A549 (cell line): Measurements from ENCODE around the gene PDK2. TPM values are rescaled to one million over a fixed set of nuclear protein-coding genes. Genes with fewer than 3 reads are reported as not detected.

ENCODE experiments used
- ATAC-seq, 2 experiments: fragments of 200-7000 bp in 1 of 2; fragments of >200 bp in 1 of 2; cut with Nextera tagmentation in 1 of 2; cut with Tn5 transposase in 1 of 2; 3 replicates each; pipeline versions ENCODE4 v1.8.0 to v1.9.1; 2018 to 2020; ENCODE audit warnings: mild to moderate bottlenecking in 1 of 2, moderate library complexity in 1 of 2
- CTCF ChIA-PET: fragments of 300-600 bp; sonication (Branson Sonifier 250); formaldehyde crosslinking; extraction: SDS; loops from one replicate; lab custom pipeline; 2021; ENCODE audit warnings: antibody characterized with exemption, inconsistent platforms; lab: Yijun Ruan, JAX
- POLR2A ChIA-PET: fragments of 350-600 bp; formaldehyde crosslinking; extraction: SDS; loops from one replicate; lab custom pipeline; 2021; ENCODE audit warnings: antibody characterized with exemption, inconsistent platforms; lab: Yijun Ruan, JAX
- DNase-seq, 2 experiments: peaks; one replicate each; pipeline versions ENCODE4 v3.0.0 to v3.0.0-alpha.2; 2011 to 2016; ENCODE audit warnings: low read depth in 1 of 2, low spot score in 1 of 2
- FAIRE-seq: peaks from 2 replicates; lab custom pipeline; 2011; peaks lifted over from hg19 to GRCh38; lab: Jason Lieb, UNC
- H3K27ac ChIP-seq, 2 experiments: fragments of >200 bp; sonication (Bioruptor Twin); formaldehyde crosslinking; 3 replicates each; pipeline ENCODE4 v1.5.1; 2016 to 2017
- H3K4me1 ChIP-seq: fragments of >200 bp; sonication (Bioruptor Twin); formaldehyde crosslinking; 3 replicates; pipeline ENCODE4 v1.6.1; 2016
- H3K4me2 ChIP-seq: fragments of >200 bp; sonication (Bioruptor Twin); formaldehyde crosslinking; 3 replicates; pipeline ENCODE4 v1.6.1; 2016
- H3K4me3 ChIP-seq: fragments of >200 bp; sonication (Bioruptor Twin); formaldehyde crosslinking; 3 replicates; pipeline ENCODE4 v1.5.1; 2016
- H3K9me3 ChIP-seq: fragments of >200 bp; sonication (Bioruptor Twin); formaldehyde crosslinking; 3 replicates; pipeline ENCODE4 v1.6.1; 2016
- ATOH8 ChIP-seq: fragments of 250-450 bp; sonication (Bioruptor Pico); IDR thresholded peaks from 2 replicates; pipeline ENCODE4 v1.5.0; 2020; ENCODE audit warnings: low read depth, mild to moderate bottlenecking, moderate library complexity
- BCL3 ChIP-seq: fragments of >200 bp; sonication (Bioruptor Twin); formaldehyde crosslinking; IDR thresholded peaks from 3 replicates; pipeline ENCODE4 v1.6.1; 2016
- BHLHE40 ChIP-seq: IDR thresholded peaks from 2 replicates; pipeline ENCODE4 v1.6.1; 2012; ENCODE audit warnings: low read depth, low read length, inconsistent platforms
- CBX2 ChIP-seq: fragments of 200-600 bp; sonication (generic); IDR thresholded peaks from 2 replicates; pipeline ENCODE4 v1.6.1; 2016; ENCODE audit warnings: low read depth, mild to moderate bottlenecking, borderline replicate concordance
- CEBPB ChIP-seq, 2 experiments: fragments of >200 bp in 1 of 2; sonication (Bioruptor Twin) in 1 of 2; formaldehyde crosslinking in 1 of 2; IDR thresholded peaks; 2 replicates each; pipeline ENCODE4 v1.6.1; 2012 to 2016
- FOSL2 ChIP-seq, 2 experiments: fragments of 450-650 bp in 1 of 2; fragments of >200 bp in 1 of 2; sonication (Bioruptor Twin) in 1 of 2; formaldehyde crosslinking; IDR thresholded peaks; 2 replicates each; pipeline versions ENCODE4 v1.5.0 to v1.6.1; 2016 to 2020; ENCODE audit warnings: mild to moderate bottlenecking in 1 of 2, moderate library complexity in 1 of 2
- FOXS1 ChIP-seq: fragments of 250-450 bp; sonication (Bioruptor Pico); IDR thresholded peaks from 2 replicates; pipeline ENCODE4 v1.5.0; 2020; ENCODE audit warnings: mild to moderate bottlenecking, moderate library complexity
- GATA3 ChIP-seq: IDR thresholded peaks from 2 replicates; pipeline ENCODE4 v1.6.1; 2012; ENCODE audit warnings: borderline replicate concordance
- HDAC2 ChIP-seq: fragments of 200-600 bp; sonication (generic); IDR thresholded peaks from 2 replicates; pipeline ENCODE4 v1.6.1; 2016
- HEYL ChIP-seq: fragments of 250-450 bp; sonication (Bioruptor Pico); IDR thresholded peaks from 2 replicates; pipeline ENCODE4 v1.8.0; 2021; ENCODE audit warnings: mild to moderate bottlenecking, moderate library complexity
- HOXA7 ChIP-seq: fragments of 250-450 bp; sonication (Bioruptor Pico); IDR thresholded peaks from 2 replicates; pipeline ENCODE4 v1.5.0; 2020; ENCODE audit warnings: mild to moderate bottlenecking, moderate library complexity
- HOXB5 ChIP-seq: fragments of 250-450 bp; sonication (Bioruptor Pico); IDR thresholded peaks from 2 replicates; pipeline ENCODE4 v1.5.0; 2020; ENCODE audit warnings: mild to moderate bottlenecking, moderate library complexity
- JUN ChIP-seq, 2 experiments: fragments of >200 bp; sonication (Bioruptor Twin); formaldehyde crosslinking; IDR thresholded peaks; 2 replicates in 1 of 2; 3 replicates in 1 of 2; pipeline ENCODE4 v1.6.1; 2016 to 2017
- JUNB ChIP-seq: fragments of >200 bp; sonication (Bioruptor Twin); formaldehyde crosslinking; IDR thresholded peaks from 2 replicates; pipeline ENCODE4 v1.6.1; 2016
- KDM1A ChIP-seq: fragments of 200-600 bp; sonication (generic); IDR thresholded peaks from 2 replicates; pipeline ENCODE4 v1.6.1; 2016; ENCODE audit warnings: low read depth, mild to moderate bottlenecking
- MAFK ChIP-seq: fragments of 450-650 bp; IDR thresholded peaks from 2 replicates; pipeline ENCODE4 v1.6.1; 2014; ENCODE audit not compliant: partially characterized antibody
- MAX ChIP-seq: IDR thresholded peaks from 2 replicates; pipeline ENCODE4 v1.6.1; 2012
- NR3C1 ChIP-seq: fragments of >200 bp; sonication (Bioruptor Twin); formaldehyde crosslinking; IDR thresholded peaks from 3 replicates; pipeline ENCODE4 v1.6.1; 2017
- PBX3 ChIP-seq: IDR thresholded peaks from 2 replicates; pipeline ENCODE4 v1.6.1; 2012
- PHF8 ChIP-seq: fragments of 200-600 bp; sonication (generic); IDR thresholded peaks from 2 replicates; pipeline ENCODE4 v1.6.1; 2016; ENCODE audit warnings: low read depth, mild to moderate bottlenecking, antibody characterized with exemption, moderate library complexity, borderline replicate concordance
- POLR2A ChIP-seq: IDR thresholded peaks from 2 replicates; pipeline ENCODE4 v1.6.1; 2012; ENCODE audit warnings: mild to moderate bottlenecking, low read length
- POLR2AphosphoS2 ChIP-seq: conservative IDR thresholded peaks from 2 replicates; pipeline ENCODE4 v1.6.1; 2012; ENCODE audit warnings: low read length, improper control_type of control experiment, inconsistent platforms
- RARB ChIP-seq: fragments of 250-450 bp; sonication (Bioruptor Pico); IDR thresholded peaks from 2 replicates; pipeline ENCODE4 v1.8.0; 2021; ENCODE audit warnings: mild to moderate bottlenecking, moderate library complexity
- RFX5 ChIP-seq: fragments of 450-650 bp; IDR thresholded peaks from 2 replicates; pipeline ENCODE4 v1.7.1; 2014; ENCODE audit warnings: antibody characterized with exemption, mild to moderate bottlenecking, moderate library complexity
- SREBF2 ChIP-seq: fragments of 450-650 bp; IDR thresholded peaks from 2 replicates; pipeline ENCODE4 v1.6.1; 2014; ENCODE audit warnings: mild to moderate bottlenecking, moderate library complexity
- TFCP2L1 ChIP-seq: fragments of 250-450 bp; sonication (Bioruptor Pico); IDR thresholded peaks from 2 replicates; pipeline ENCODE4 v1.5.0; 2021; ENCODE audit warnings: mild to moderate bottlenecking
- TP53 ChIP-seq: fragments of 250-450 bp; sonication (Bioruptor Pico); IDR thresholded peaks from 2 replicates; pipeline ENCODE4 v1.5.0; 2021; ENCODE audit warnings: mild to moderate bottlenecking, moderate library complexity
- USF2 ChIP-seq: fragments of 450-650 bp; IDR thresholded peaks from 2 replicates; pipeline ENCODE4 v1.6.1; 2014; ENCODE audit warnings: antibody characterized with exemption
- ZC3H11A ChIP-seq: fragments of 450-650 bp; IDR thresholded peaks from 2 replicates; pipeline ENCODE4 v1.6.1; 2014; ENCODE audit warnings: antibody characterized with exemption, mild to moderate bottlenecking
- ZSCAN20 ChIP-seq: fragments of 250-450 bp; sonication (Bioruptor Pico); IDR thresholded peaks from 2 replicates; pipeline ENCODE4 v1.8.0; 2022; ENCODE audit warnings: mild to moderate bottlenecking, moderate library complexity
- WGBS: methylation state at CpG from one replicate; pipeline ENCODE4 v1.1.6; 2017; ENCODE audit errors: missing lambda C conversion rate; 5-methylcytosine and 5-hydroxymethylcytosine counted together
- polyA plus RNA-seq, 4 experiments: library from polyadenylated mRNA; depleted of rRNA in 3 of 4; stranded (reverse); fragments of >200 nt; fragmentation: RNase III in 1 of 4; extraction: RNeasy Plus Mini Kit Qiagen cat#74134 plus additional on column Dnase treatment in 1 of 4; gene quantifications; 2 replicates in 3 of 4; 3 replicates in 1 of 4; pipeline ENCODE4 v1.2.3, GENCODE V29; 2011 to 2017

PDK2 gene
- polyA plus RNA-seq, 2 of the 4 experiments (the other 2 are of a cell fraction) = 14.1 to 28.5 TPM

GRCh38 chr17:50127697-50128361, 32.7 kb downstream of the PDK2 start:
- POLR2A ChIA-PET = no interaction called here
- ATAC-seq (no peak), DNase-seq (no peak), FAIRE-seq (no peak)
- TF ChIP-seq MAX (no peak), JUN (IDR thresholded peaks at IDR 0.05) (no peak), ATOH8 (CRISPR knock-in tag) (no peak), ZC3H11A (no peak), JUNB (no peak)
- CTCF ChIA-PET = interaction anchor here (1.0 to 60.2 kb wide), 3 partner anchors 12 to 100 kb away, joined by 3 to 1356 read pairs (median 10); partner anchors contain the start of gene PDK2
- 77% methylated on average over 6 of the region's 6 CpGs for WGBS
- no peak overlapping the region for H3K27ac ChIP-seq
- H3K4me3 ChIP-seq = no peak overlapping the region
- no peak overlapping the region for H3K4me2 ChIP-seq
- H3K9me3 ChIP-seq = no peaks in the 10 kb centered on the region
- H3K4me1 ChIP-seq = peaks cover 31% of the 10 kb centered on the region

- H3K9me3 ChIP-seq = no peaks in the 10 kb centered on the region
- FAIRE-seq (no peak), DNase-seq (no peak), ATAC-seq (peak in 1 of 2 experiments; percentile 3; a peak in 3 of 6 replicates)
- ChIA-PET POLR2A (interaction anchor here (0.5 kb wide), 1 partner anchor 10 kb away, joined by 3 read pairs; no protein-coding TSS in a partner anchor), CTCF (interaction anchor here (4.4 to 60.2 kb wide), 2 partner anchors 24 to 33 kb away, joined by 29 to 1356 read pairs; partner anchors contain the start of gene PDK2)
- H3K4me1 ChIP-seq = peaks cover 37% of the 10 kb centered on the region
- peak overlapping the region; percentile 63 for H3K4me3 ChIP-seq
- H3K27ac ChIP-seq = peak overlapping the region in 1 of 2 experiments; percentile 89; a peak in 4 of 6 replicates
- H3K4me2 ChIP-seq = peak overlapping the region; percentile 100
- WGBS = 71% methylated on average over 32 of the region's 32 CpGs
- no peak for TF ChIP-seq NR3C1
- no peak for TF ChIP-seq POLR2AphosphoS2
- no peak for TF ChIP-seq PHF8
- no peak for TF ChIP-seq KDM1A
- no peak for TF ChIP-seq JUNB
- TF ChIP-seq HEYL (CRISPR knock-in tag) = no peak
- no peak for TF ChIP-seq BHLHE40
- TF ChIP-seq TFCP2L1 (CRISPR knock-in tag) = no peak
- TF ChIP-seq POLR2A = no peak
Observed at GRCh38 chr17:50128441-50129352, 33.5 kb downstream of the PDK2 start.

GRCh38 chr17:50129353-50129727, 34.2 kb downstream of the PDK2 start:
- FAIRE-seq (no peak), DNase-seq (no peak), ATAC-seq (peak in 1 of 2 experiments; percentile 13; a peak in 3 of 6 replicates)
- H3K4me1 ChIP-seq = peaks cover 41% of the 10 kb centered on the region
- POLR2A ChIA-PET = no interaction called here
- peak overlapping the region; percentile 63 for H3K4me3 ChIP-seq
- WGBS = 0% methylated on average over 4 of the region's 31 CpGs
- no peaks in the 10 kb centered on the region for H3K9me3 ChIP-seq
- CTCF ChIA-PET = interaction anchor here (0.7 to 60.2 kb wide), 4 partner anchors 11 to 32 kb away, joined by 3 to 1356 read pairs (median 28); partner anchors contain the start of gene PDK2
- peak overlapping the region; percentile 100 for H3K4me2 ChIP-seq
- peak overlapping the region; percentile 67 to 89; a peak in 5 of 6 replicates for H3K27ac ChIP-seq
- no peak for TF ChIP-seq FOSL2 (IDR thresholded peaks at IDR 0.05)
- no peak for TF ChIP-seq FOSL2 (CRISPR knock-in tag; IDR thresholded peaks at IDR 0.05)
- no peak for TF ChIP-seq BCL3
- no peak for TF ChIP-seq PBX3
- no peak for TF ChIP-seq RFX5
- TF ChIP-seq SREBF2 = no peak
- TF ChIP-seq USF2 = no peak
- TF ChIP-seq ZSCAN20 (CRISPR knock-in tag) = no peak
- TF ChIP-seq MAFK = no peak
- no peak for TF ChIP-seq HDAC2
- TF ChIP-seq RARB = no peak
- TF ChIP-seq HOXB5 (CRISPR knock-in tag) = no peak
- no peak for TF ChIP-seq CBX2
- TF ChIP-seq TP53 (CRISPR knock-in tag) = no peak
- TF ChIP-seq KDM1A = no peak
- TF ChIP-seq FOXS1 (CRISPR knock-in tag) = no peak
- no peak for TF ChIP-seq BHLHE40
- TF ChIP-seq GATA3 = no peak
- no peak for TF ChIP-seq HOXA7 (CRISPR knock-in tag)
- no peak for TF ChIP-seq CEBPB (IDR thresholded peaks at IDR 0.05)
